HFF-Myc (cell line): ENCODE data around the gene FRRS1.
"Not testable (repeated sequence)": the region's sequence is repeated elsewhere in the genome, so short reads cannot be mapped to it uniquely, and the experiment has no call there.

ENCODE experiments used
- DNase-seq: peaks from one replicate; pipeline ENCODE4 v3.0.0-alpha.2; 2011; ENCODE audit warnings: low read depth; ENCODE audit errors: extremely low read depth
- H3K4me3 ChIP-seq: replicated peaks from 2 replicates; pipeline ENCODE4 v1.5.1; 2011; ENCODE audit warnings: low read depth, mild to moderate bottlenecking, control low read depth, low read length
- CTCF ChIP-seq: IDR thresholded peaks from 2 replicates; pipeline ENCODE4 v1.5.1; 2012; ENCODE audit warnings: mild to moderate bottlenecking, low read depth, low read length, control low read depth; ENCODE audit errors: missing control alignments

Gene FRRS1

DNA sequence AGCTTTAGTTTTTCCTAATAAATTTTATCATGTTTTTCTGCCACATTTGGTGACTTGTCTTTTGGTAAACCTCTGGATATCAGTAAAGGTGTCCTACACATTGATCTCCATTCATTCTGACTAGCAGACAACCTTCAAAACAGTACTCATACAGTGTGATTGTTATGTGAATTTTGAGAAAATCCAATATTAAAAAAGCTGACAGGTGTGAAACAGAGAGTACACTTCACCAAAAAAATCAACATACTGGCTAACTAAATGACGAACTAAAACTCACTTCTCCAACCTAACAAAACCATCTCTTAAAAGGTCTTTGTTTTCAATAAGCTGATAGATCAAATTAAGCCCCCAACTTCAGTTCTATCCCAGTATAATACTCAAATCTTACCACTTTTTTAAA is 1.5 kb downstream of the FRRS1 start:
- no peak for DNase-seq
- H3K4me3 ChIP-seq, result no peak overlapping the region
- no peak for TF ChIP-seq CTCF

GRCh38 chr1:99764439-99764838 is 2.0 kb downstream of the FRRS1 start:
- DNase-seq, result no peak
- TF ChIP-seq CTCF, result no peak
- no peak overlapping the region for H3K4me3 ChIP-seq

DNA sequence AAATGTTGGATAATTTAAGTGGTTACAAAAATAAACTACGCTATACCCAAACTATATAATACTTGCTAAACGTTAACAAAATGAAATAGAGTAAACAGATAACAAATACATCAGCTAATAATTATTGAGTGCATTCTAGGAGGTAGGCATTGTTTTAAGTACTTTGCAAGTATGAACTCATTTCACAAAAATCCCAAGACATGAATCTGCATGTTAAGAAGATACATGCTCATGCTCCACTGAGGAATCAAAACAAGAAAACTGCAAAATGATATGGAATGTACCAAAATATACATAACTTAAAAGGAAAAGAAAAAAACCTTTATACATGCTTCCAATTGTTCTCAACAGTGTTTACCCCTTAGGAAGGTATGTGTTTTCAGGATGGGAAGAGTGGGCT is 2.5 kb downstream of the FRRS1 start:
- H3K4me3 ChIP-seq, result no peak overlapping the region
- DNase-seq, result no peak
- no peak for TF ChIP-seq CTCF

DNA sequence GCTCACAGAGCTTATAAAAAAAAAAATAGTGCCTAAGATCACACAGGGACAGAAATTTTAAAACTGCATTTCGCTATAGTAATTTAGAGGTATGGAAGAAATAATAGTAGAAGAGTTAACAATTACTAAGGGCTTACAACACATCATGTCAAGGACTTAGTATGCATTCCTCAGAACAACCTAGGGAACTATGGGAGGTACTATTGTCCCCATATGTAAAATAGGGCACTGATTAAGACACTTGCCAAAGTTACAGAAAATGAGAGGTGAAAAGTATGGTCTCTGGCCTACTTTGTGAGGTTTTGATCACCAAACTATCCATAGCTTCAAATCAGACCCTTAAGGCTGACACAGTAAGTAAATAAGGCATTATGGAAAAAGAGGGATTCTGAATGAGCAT is 4.7 kb downstream of the FRRS1 start:
- TF ChIP-seq CTCF, result no peak
- H3K4me3 ChIP-seq, result no peak overlapping the region
- no peak for DNase-seq

DNA sequence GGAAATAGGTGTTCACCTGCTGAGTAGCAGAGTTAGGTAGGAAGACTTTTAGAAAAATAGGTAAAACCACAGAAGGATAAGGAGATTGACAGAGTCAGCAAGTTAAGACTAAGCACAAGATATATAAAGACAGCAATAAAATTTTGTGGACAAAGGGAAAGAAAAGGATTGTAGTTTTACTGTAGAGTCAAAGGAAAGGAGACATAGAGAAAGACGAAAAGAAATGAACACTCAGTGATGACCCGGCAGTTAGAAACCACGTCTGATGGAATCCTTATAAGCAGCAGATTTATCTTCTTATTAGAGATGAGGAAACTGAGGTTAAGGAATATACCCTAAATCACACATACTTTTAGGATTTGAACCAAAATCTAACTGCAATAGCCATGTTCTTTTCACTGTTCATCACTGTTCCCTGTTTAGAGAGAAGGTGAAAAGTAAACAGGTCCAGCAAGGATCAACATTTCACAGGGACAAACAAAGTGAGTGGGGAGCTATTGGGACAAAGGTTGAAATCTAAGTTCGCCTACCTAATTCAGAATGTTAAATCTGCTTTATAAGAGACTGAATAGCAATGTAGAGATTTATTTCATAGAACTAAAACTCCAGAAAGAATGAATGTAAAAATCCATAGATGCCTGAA is 6.8 kb downstream of the FRRS1 start:
- no peak for TF ChIP-seq CTCF
- no peak for DNase-seq
- no peak overlapping the region for H3K4me3 ChIP-seq

DNA sequence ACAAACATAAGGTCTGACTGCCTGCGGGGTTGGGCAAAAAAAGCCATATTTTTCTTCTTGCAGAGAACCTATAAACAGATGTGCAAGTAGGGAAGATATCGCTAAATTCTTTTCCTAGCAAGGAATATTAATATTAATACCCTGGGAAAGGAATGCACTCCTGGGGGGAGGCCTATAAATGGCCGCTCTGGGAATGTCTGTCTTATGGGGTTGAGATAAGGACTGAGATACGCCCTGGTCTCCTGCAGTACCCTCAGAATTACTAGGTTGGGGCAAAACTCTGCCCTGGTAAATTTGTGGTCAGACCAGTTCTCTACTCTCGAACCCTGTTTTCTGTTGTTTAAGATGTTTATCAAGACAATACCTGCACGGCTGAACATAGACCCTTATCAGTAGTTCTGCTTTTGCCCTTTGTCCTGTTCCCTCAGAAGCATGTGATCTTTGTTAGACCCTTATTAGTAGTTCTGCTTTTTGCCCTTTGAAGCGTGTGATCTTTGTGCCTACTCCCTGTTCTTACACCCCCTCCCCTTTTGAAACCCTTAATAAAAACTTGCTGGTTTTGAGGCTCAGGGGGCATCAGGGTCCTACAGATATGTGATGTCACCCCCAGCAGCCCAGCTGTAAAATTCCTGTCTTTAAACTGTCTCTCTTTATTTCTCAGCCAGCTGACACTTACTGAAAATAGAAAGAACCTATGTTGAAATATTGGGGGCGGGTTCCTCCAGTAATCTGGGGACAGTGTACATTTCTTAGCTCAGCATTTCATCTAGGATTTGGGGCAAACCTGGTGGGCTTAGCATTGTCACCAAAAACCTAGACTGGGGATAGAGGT is 7.5 kb downstream of the FRRS1 start:
- DNase-seq, H3K4me3 ChIP-seq: not testable (repeated sequence)

DNA sequence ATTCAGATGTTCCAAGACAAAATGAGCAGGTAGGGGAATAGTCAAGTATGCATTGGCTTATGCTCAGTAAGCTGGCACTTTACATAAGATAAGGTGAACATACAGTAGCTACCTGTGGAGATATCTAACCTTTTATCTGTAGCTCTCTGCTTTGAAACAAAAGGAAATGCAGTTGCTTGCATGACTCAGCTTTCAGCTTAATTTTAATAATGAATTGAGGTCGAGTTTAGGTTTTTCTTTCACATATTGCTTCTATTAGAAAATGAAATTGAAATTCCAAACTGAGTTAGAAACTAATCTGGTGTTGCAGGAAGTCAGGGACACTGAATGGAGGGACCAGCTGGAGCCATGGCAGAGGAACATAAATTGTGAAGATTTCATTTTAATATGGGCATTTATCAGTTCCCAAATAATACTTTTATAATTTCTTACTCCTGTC is 8.3 kb downstream of the FRRS1 start:
- DNase-seq, result no peak
- no peak overlapping the region for H3K4me3 ChIP-seq
- TF ChIP-seq CTCF, result no peak
